HL-60 (cell line): ENCODE results near the gene KRT9.

ENCODE experiments used
- CTCF ChIP-seq: IDR thresholded peaks from one replicate; pipeline ENCODE4 v1.5.1; 2011; ENCODE audit warnings: low read length, control low read depth, inconsistent platforms; ENCODE audit not compliant: insufficient read depth
- GABPA ChIP-seq: IDR thresholded peaks from 2 replicates; pipeline ENCODE4 v1.6.1; 2012; ENCODE audit warnings: low read depth
- POLR2AphosphoS5 ChIP-seq: IDR thresholded peaks from 2 replicates; pipeline ENCODE4 v1.6.1; 2012; ENCODE audit warnings: low read depth
- REST ChIP-seq: IDR thresholded peaks from 2 replicates; pipeline ENCODE4 v1.6.1; 2012; ENCODE audit warnings: low read depth; ENCODE audit not compliant: insufficient replicate concordance
- SPI1 ChIP-seq: IDR thresholded peaks from 2 replicates; pipeline ENCODE4 v1.6.1; 2012; ENCODE audit warnings: low read depth, mild to moderate bottlenecking, borderline replicate concordance

- TF ChIP-seq POLR2AphosphoS5 (no peak), CTCF (no peak), REST (no peak), GABPA (no peak), SPI1 (no peak)
Measured at GRCh38 chr17:41602524-41602923, 30.7 kb upstream of the KRT9 start.
